Medulla oblongata (tissue), 1 donor: ENCODE measurements around the gene LYRM2.

Experiments
- DNase-seq: peaks from one replicate; pipeline ENCODE4 v3.0.0-alpha.2; 2015; ENCODE audit errors: extremely low spot score

The LYRM2 gene, protein sequence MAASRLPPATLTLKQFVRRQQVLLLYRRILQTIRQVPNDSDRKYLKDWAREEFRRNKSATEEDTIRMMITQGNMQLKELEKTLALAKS

DNA sequence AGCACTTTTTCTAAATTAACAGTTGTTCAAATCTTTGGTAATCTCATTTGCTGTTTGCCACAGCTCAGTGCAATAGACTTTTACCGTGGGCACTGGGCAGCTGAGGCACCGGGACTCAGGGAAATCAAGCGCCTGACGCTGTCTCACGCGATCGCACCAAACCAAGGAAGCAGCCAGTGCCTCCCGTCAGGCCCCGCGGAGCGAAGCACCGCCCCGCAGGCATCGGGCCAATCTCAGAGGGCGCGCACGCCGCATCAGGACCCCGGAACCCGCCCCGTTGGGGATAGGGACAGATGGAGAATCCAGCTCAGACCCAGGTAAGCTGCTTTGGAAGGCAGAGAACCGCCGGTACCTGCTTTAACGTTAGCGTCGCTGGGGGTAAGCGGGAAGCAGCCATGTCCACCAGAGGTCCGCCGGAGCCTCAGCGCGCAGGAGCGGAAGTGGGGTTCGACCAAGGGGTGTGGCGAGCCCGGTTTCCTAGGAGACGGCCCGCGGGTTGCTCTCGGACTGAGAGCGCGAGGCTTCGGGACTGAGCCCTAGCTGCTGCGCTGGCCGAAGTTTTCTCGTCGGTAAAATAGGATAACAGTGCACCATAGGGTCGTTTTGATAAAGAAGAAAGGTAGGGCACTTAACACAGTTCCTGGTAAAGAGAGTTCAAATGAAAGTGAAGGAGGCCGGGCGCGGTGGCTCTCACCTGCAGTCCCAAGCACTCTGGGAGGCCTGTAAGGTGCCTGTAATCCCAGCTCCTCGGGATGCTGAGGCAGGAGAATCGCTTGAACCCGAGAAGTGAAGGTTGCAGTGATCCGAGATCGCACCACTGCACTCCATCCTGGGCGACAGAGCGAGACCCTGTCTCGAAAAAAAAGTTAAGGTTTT, at the start of gene LYRM2:
LYRM2 (minus strand) TSS at position 428 of the 876 bp plus-strand sequence; CDS start at position 397, 31 bp downstream.
- DNase-seq, result peak; percentile 97

- no peak for DNase-seq
Measured at GRCh38 chr6:89688328-89688727, 49.8 kb upstream of the LYRM2 start.

GRCh38 chr6:89685311-89685710, 46.8 kb upstream of the LYRM2 start:
- no peak for DNase-seq

- no peak for DNase-seq
Measured at GRCh38 chr6:89682991-89683390, 44.4 kb upstream of the LYRM2 start.

- no peak for DNase-seq
Measured at GRCh38 chr6:89681983-89682564, 43.5 kb upstream of the LYRM2 start.

- DNase-seq, result no peak
Measured at GRCh38 chr6:89680551-89680950, 42.0 kb upstream of the LYRM2 start.

GRCh38 chr6:89680150-89680549, 41.6 kb upstream of the LYRM2 start:
- DNase-seq, result no peak

DNA sequence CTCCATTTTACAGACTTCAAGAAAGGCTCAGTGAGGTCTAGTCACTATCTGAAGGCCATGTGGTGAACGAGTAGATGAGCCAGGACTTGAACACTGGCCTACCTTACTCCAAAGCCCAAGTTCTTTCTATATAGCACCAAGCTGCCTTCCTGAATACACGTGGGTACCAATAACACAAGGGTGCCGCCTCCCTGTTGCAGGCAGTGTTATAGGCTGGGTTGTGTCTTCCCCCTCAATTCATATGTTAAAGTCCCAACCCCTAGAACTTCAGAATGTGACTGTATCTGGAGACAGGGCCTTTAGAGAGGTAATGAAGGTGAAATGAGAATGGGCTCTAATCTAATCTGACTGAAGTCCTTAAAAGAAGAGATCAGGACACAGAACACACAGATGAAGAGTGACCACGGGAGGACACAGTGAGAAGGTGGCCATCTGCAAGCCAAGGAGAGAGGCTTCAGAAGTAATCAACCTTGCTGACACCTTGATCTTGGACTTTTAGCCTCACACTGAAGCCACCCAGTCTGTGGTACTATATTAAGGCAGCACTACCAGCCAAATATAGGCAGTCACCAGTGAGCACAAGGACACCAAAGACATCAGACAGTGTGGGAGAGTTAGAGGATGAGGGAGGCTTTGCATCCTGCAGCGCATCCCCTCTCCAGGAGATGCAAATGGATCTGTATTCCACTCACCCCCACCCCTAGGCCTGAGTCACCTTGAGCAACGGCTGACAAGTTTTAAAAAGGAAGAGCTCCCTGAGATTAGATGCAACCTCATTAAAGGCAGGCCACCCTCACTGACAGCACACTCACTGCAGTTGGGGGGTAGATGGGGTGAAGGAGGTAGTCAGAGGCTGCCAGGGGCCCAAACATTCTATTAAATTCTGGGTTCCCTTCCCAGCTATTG, 40.9 kb upstream of the LYRM2 start:
- DNase-seq, result no peak

GRCh38 chr6:89678531-89678930, 40.0 kb upstream of the LYRM2 start:
- no peak for DNase-seq

- no peak for DNase-seq
Measured at GRCh38 chr6:89675949-89676748, 37.6 kb upstream of the LYRM2 start.

DNA sequence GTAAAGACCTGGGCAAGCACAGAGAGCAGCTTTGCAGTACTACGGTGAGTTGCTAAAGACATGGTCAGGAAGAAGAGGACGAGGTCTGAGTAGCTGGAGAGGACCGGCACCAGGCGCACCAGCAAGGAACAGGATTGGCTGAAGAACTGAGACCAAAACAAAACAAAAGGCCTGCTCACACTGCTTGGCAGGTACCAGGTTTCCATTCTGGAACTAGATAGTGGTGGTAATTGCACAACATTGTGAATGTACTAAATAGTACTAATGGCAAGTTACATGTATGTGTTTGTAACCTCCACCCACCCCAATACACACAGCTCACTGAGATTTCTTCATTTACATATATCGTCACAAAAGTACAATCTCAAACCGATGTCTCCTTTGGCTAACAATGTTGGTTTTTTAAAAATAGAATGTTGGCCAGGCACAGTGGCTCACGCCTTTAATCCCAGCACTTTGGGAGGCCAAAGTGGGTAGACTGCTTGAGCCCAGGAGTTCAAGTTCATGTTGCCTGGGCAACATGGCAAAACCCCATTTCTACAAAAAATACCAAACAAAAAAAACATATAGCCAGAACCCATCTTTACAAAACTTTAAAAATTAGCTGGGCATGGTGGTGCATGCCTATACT, 32.5 kb upstream of the LYRM2 start:
- no peak for DNase-seq

- DNase-seq, result no peak
Measured at GRCh38 chr6:89669002-89669401, 30.5 kb upstream of the LYRM2 start.

DNA sequence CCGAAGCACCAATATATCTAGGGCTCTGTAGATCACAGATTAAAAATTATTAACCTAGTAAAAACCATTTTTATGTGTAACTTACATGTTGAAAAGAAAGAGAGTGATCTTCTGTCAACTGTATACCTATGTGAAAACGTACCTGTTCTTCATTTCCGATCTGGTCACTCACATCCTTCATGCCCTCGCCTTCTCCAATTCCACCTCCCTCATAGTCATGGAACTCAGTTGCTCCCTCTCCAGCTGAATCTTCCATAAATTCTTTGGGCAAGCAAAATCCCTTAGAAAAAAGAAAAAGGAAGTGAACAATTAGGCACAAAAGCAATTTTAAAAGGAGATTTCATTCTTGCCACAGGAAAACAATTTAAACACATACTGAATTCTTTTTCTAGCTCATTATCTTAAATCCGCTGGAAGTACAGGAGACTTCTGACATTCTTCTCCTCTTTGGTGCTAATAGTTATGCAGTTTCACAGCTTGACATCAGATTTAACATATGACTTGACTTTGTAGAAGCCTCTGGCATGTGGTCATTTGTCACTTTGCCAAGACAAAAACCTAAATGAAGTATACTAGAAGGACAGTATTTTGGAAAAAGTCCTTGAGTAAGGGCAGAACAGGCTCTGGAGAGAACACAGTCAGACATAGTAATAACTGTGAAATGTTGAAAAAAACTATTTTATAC, 29.5 kb upstream of the LYRM2 start:
- DNase-seq, result no peak

GRCh38 chr6:89662659-89663223, 24.2 kb upstream of the LYRM2 start:
- DNase-seq, result no peak

DNA sequence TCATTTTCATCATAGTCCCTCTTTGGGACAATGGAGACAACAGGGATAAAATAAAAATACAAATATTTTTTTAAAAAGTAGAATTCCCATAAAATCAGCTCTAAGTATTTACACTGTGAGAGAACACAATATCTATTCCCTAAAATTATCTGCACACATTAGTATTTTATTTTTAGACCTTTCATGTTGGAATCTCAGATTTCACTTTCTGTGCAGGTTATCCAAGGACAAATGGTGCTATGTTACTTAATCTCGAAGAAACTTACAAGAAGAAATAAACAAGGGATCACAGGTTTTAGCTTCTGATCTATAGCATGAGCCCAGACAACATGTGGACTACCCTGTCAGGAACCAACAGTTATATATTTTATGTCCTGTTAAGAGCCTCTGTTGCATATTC, 23.0 kb upstream of the LYRM2 start:
- no peak for DNase-seq

- no peak for DNase-seq
Measured at GRCh38 chr6:89660981-89661380, 22.4 kb upstream of the LYRM2 start.

- DNase-seq, result no peak
Measured at GRCh38 chr6:89657445-89658158, 19.1 kb upstream of the LYRM2 start.

DNA sequence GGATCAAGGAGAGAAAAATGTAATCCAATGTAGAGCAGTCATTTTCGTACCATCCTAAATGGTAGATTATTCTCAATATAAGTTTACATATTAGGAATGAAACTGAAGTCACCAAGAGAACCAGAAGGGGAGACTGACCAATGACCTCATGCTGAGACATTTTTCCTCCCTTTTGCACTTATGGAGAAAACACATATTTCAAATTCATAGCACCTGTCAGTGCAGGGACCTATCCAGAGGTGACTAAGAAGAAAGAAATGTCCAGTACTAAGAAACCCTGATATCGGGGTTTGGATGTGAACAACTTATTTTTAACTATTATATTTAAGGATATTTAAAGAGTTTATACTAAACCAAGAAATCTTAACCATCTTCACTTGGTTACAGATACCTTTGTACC, 16.6 kb upstream of the LYRM2 start:
- no peak for DNase-seq

- no peak for DNase-seq
Measured at GRCh38 chr6:89650579-89650978, 12.0 kb upstream of the LYRM2 start.
